GM23338 (cell line): Measurements from ENCODE around the gene AP4E1. TPM values are rescaled to one million over a fixed set of nuclear protein-coding genes. Genes with fewer than 3 reads are reported as not detected.

ENCODE experiments used
- ATAC-seq: fragments of 200-7000 bp; cut with Tn5 transposase; 3 replicates; pipeline ENCODE4 v1.9.1; 2020
- DNase-seq: peaks from one replicate; pipeline ENCODE4 v3.0.0-alpha.2; 2015; ENCODE audit warnings: low spot score
- H2AFZ ChIP-seq: fragments of 200-600 bp; sonication (generic); 2 replicates; pipeline ENCODE4 v1.8.0; 2016; ENCODE audit warnings: antibody characterized with exemption, mild to moderate bottlenecking, moderate library complexity
- H3F3A ChIP-seq: fragments of 200-600 bp; sonication (generic); replicated peaks from 2 replicates; pipeline ENCODE4 v1.8.0; 2017; ENCODE audit warnings: antibody characterized with exemption, mixed run types, low read depth
- H3K27ac ChIP-seq: fragments of 200-600 bp; sonication (generic); 2 replicates; pipeline ENCODE4 v1.6.1; 2016; ENCODE audit warnings: low read depth
- H3K27me3 ChIP-seq: fragments of 200-600 bp; sonication (generic); 2 replicates; pipeline ENCODE4 v1.8.0; 2016; ENCODE audit warnings: mild to moderate bottlenecking, mixed run types, moderate library complexity; ENCODE audit not compliant: insufficient read depth
- H3K36me3 ChIP-seq: fragments of 200-600 bp; sonication (generic); 2 replicates; pipeline ENCODE4 v1.8.0; 2016; ENCODE audit warnings: mild to moderate bottlenecking; ENCODE audit not compliant: insufficient read depth
- H3K4me1 ChIP-seq: fragments of 200-600 bp; sonication (generic); 2 replicates; pipeline ENCODE4 v1.8.0; 2016; ENCODE audit warnings: mild to moderate bottlenecking, moderate library complexity; ENCODE audit not compliant: insufficient read depth
- H3K4me2 ChIP-seq: fragments of 200-600 bp; sonication (generic); 2 replicates; pipeline ENCODE4 v1.7.1; 2017; ENCODE audit warnings: mixed run types
- H3K4me3 ChIP-seq: fragments of 200-600 bp; sonication (generic); 2 replicates; pipeline ENCODE4 v1.6.1; 2016; ENCODE audit warnings: mixed run types
- H3K79me2 ChIP-seq: fragments of 200-600 bp; sonication (generic); replicated peaks from 2 replicates; pipeline ENCODE4 v1.8.0; 2017; ENCODE audit warnings: mild to moderate bottlenecking; ENCODE audit not compliant: insufficient read depth
- H3K9me2 ChIP-seq: fragments of 200-600 bp; sonication (generic); 2 replicates; pipeline ENCODE4 v1.8.0; 2017; ENCODE audit not compliant: insufficient read depth
- H4K20me1 ChIP-seq: fragments of 200-600 bp; sonication (generic); replicated peaks from 2 replicates; pipeline ENCODE4 v1.8.0; 2017; ENCODE audit warnings: mild to moderate bottlenecking; ENCODE audit not compliant: insufficient read depth
- H3K27ac Mint-ChIP-seq: 2 replicates; pipeline ENCODE4 v1.8.0; 2020; ENCODE audit warnings: inconsistent platforms, mild to moderate bottlenecking, moderate library complexity, mixed read lengths
- H3K27me3 Mint-ChIP-seq: 3 replicates; pipeline ENCODE4 v1.8.0; 2022; ENCODE audit warnings: low read depth, mild to moderate bottlenecking, moderate library complexity, mixed read lengths, inconsistent platforms; ENCODE audit not compliant: insufficient read depth, poor library complexity
- H3K36me3 Mint-ChIP-seq: 3 replicates; pipeline ENCODE4 v1.8.0; 2021; ENCODE audit warnings: low read depth, mild to moderate bottlenecking, inconsistent platforms, moderate library complexity, mixed read lengths
- H3K4me1 Mint-ChIP-seq: 3 replicates; pipeline ENCODE4 v1.8.0; 2020; ENCODE audit warnings: mild to moderate bottlenecking, inconsistent platforms, mixed read lengths
- H3K4me3 Mint-ChIP-seq: 3 replicates; pipeline ENCODE4 v1.8.0; 2021; ENCODE audit warnings: moderate library complexity, mild to moderate bottlenecking, inconsistent platforms, mixed read lengths
- H3K9me3 Mint-ChIP-seq: 3 replicates; pipeline ENCODE4 v1.8.0; 2020; ENCODE audit warnings: moderate library complexity, mild to moderate bottlenecking, inconsistent platforms, mixed read lengths
- CREB1 ChIP-seq: fragments of 250-450 bp; sonication (Bioruptor Pico); IDR thresholded peaks from 2 replicates; pipeline ENCODE4 v1.5.0; 2020; ENCODE audit warnings: low read depth, mild to moderate bottlenecking, moderate library complexity
- EZH2 ChIP-seq: fragments of 200-600 bp; sonication (generic); IDR thresholded peaks from one replicate; pipeline ENCODE4 v1.8.0; 2017; ENCODE audit warnings: antibody characterized with exemption, mild to moderate bottlenecking, low read depth; ENCODE audit not compliant: unreplicated experiment
- EZH2phosphoT487 ChIP-seq: fragments of 200-600 bp; sonication (generic); IDR thresholded peaks from one replicate; pipeline ENCODE4 v1.8.1; 2018; ENCODE audit warnings: antibody characterized with exemption; ENCODE audit not compliant: unreplicated experiment
- JUNB ChIP-seq: IDR thresholded peaks from one replicate; pipeline ENCODE4 v1.6.1; 2016; ENCODE audit warnings: antibody characterized with exemption; ENCODE audit not compliant: unreplicated experiment
- NANOG ChIP-seq: IDR thresholded peaks from 2 replicates; pipeline ENCODE4 v1.6.1; 2016; ENCODE audit warnings: antibody characterized with exemption, borderline replicate concordance
- POLR2AphosphoS5 ChIP-seq: IDR thresholded peaks from 2 replicates; pipeline ENCODE4 v1.6.1; 2016; ENCODE audit warnings: antibody characterized with exemption, low read depth
- STAT1 ChIP-seq: IDR thresholded peaks from one replicate; pipeline ENCODE4 v1.6.1; 2016; ENCODE audit warnings: antibody characterized with exemption; ENCODE audit not compliant: unreplicated experiment
- ZNF114 ChIP-seq: fragments of 250-450 bp; sonication (Bioruptor Pico); IDR thresholded peaks from 2 replicates; pipeline ENCODE4 v1.5.0; 2020; ENCODE audit warnings: mild to moderate bottlenecking, moderate library complexity
- polyA plus RNA-seq: library from polyadenylated mRNA; unstranded; fragments of >200 nt; fragmentation: Nextera tagmentation; extraction: Ambion mirVana; gene quantifications from 2 replicates; pipeline ENCODE4 v1.2.1, GENCODE V29; 2016
- total RNA-seq: library from RNA; depleted of rRNA; stranded (reverse); fragments of >200 nt; shearing (Covaris generic); gene quantifications from 2 replicates; pipeline ENCODE4 v1.2.3, GENCODE V29; 2014
- TF ChIP-seq, protein P1 (sequence below): IDR thresholded peaks from one replicate; pipeline ENCODE4 v1.6.1; 2018; ENCODE audit warnings: antibody characterized with exemption; ENCODE audit not compliant: unreplicated experiment
- TF ChIP-seq, protein P2 (sequence below), 2 experiments: fragments of 200-600 bp in 1 of 2; sonication (generic) in 1 of 2; conservative IDR thresholded peaks; 2 replicates each; pipeline versions ENCODE4 v1.5.1 to v1.6.1; 2016 to 2017; ENCODE audit warnings: antibody characterized with exemption in 2 of 2, low read depth in 2 of 2, mild to moderate bottlenecking in 2 of 2, moderate library complexity in 1 of 2
- TF ChIP-seq, protein P3 (sequence below): IDR thresholded peaks from 2 replicates; pipeline ENCODE4 v1.6.1; 2016; ENCODE audit warnings: antibody characterized with exemption

AP4E1 gene
- total and polyA plus RNA-seq, 2 experiments from 2014 or later, result 4.4 to 15.4 TPM

DNA sequence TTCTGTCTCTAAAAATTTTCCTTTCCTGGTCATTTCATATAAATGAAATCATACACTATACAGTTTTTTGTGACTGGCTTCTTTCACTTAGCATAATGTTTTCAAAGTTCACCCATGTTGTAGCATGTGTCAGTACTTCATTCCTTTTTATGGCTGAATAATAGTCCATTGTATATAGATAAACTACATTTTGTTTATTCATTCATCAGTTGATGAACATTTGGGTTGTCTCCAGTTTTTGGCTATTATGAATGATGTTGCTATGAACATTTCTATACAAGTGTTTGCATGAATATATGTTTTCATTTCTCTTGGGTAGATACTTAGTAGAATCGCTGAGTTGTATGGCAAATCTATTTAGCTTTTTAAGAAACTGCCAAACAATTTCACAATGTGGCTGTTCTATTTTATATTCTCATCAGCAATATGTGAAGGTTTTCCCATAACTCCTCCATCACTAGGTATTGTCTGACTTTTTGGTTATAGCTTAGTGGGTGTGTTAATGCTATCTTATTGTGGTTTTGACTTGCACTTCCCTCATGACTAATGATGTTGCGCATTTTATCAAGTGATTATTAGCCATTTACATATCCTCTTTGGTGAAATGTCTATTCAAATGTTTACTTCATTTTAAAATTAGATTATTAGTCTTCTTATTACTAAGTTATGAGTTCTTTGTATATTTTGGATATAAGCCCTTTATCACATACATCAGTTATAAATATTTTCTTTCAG lies 21.7 kb upstream of the AP4E1 start:
- H3K36me3 Mint-ChIP-seq, result peaks cover 8% of the 10 kb centered on the region; the same call in 2 of the 3 replicates
- H3K4me3 ChIP-seq, result no peak overlapping the region
- no peak for DNase-seq
- H2AFZ ChIP-seq, result no peak overlapping the region
- no peaks in the 10 kb centered on the region for H3K9me2 ChIP-seq
- no peaks in the 10 kb centered on the region for H3F3A ChIP-seq
- H3K4me1 ChIP-seq, result no peaks in the 10 kb centered on the region
- H3K4me3 Mint-ChIP-seq, result no peak overlapping the region
- no peaks in the 10 kb centered on the region for H3K27me3 ChIP-seq
- H3K9me3 Mint-ChIP-seq, result peaks cover 13% of the 10 kb centered on the region; the same call in 2 of the 3 replicates
- no peak overlapping the region for H3K27ac ChIP-seq
- H3K4me2 ChIP-seq, result no peak overlapping the region
- ATAC-seq, result no peak
- H3K27ac Mint-ChIP-seq, result no peak overlapping the region
- no peaks in the 10 kb centered on the region for H3K36me3 ChIP-seq
- no peaks in the 10 kb centered on the region for H3K79me2 ChIP-seq
- H3K27me3 Mint-ChIP-seq, result peaks cover 3% of the 10 kb centered on the region
- TF ChIP-seq STAT1 (no peak), EZH2 (no peak), EZH2phosphoT487 (no peak)
- TF ChIP-seq, protein P1, sequence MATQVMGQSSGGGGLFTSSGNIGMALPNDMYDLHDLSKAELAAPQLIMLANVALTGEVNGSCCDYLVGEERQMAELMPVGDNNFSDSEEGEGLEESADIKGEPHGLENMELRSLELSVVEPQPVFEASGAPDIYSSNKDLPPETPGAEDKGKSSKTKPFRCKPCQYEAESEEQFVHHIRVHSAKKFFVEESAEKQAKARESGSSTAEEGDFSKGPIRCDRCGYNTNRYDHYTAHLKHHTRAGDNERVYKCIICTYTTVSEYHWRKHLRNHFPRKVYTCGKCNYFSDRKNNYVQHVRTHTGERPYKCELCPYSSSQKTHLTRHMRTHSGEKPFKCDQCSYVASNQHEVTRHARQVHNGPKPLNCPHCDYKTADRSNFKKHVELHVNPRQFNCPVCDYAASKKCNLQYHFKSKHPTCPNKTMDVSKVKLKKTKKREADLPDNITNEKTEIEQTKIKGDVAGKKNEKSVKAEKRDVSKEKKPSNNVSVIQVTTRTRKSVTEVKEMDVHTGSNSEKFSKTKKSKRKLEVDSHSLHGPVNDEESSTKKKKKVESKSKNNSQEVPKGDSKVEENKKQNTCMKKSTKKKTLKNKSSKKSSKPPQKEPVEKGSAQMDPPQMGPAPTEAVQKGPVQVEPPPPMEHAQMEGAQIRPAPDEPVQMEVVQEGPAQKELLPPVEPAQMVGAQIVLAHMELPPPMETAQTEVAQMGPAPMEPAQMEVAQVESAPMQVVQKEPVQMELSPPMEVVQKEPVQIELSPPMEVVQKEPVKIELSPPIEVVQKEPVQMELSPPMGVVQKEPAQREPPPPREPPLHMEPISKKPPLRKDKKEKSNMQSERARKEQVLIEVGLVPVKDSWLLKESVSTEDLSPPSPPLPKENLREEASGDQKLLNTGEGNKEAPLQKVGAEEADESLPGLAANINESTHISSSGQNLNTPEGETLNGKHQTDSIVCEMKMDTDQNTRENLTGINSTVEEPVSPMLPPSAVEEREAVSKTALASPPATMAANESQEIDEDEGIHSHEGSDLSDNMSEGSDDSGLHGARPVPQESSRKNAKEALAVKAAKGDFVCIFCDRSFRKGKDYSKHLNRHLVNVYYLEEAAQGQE, result no peak
- TF ChIP-seq, protein P2, sequence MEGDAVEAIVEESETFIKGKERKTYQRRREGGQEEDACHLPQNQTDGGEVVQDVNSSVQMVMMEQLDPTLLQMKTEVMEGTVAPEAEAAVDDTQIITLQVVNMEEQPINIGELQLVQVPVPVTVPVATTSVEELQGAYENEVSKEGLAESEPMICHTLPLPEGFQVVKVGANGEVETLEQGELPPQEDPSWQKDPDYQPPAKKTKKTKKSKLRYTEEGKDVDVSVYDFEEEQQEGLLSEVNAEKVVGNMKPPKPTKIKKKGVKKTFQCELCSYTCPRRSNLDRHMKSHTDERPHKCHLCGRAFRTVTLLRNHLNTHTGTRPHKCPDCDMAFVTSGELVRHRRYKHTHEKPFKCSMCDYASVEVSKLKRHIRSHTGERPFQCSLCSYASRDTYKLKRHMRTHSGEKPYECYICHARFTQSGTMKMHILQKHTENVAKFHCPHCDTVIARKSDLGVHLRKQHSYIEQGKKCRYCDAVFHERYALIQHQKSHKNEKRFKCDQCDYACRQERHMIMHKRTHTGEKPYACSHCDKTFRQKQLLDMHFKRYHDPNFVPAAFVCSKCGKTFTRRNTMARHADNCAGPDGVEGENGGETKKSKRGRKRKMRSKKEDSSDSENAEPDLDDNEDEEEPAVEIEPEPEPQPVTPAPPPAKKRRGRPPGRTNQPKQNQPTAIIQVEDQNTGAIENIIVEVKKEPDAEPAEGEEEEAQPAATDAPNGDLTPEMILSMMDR (conservative IDR thresholded peaks at IDR 0.05; ENCODE audit: low read depth in 2 of 2), result no peak
- H3K4me1 Mint-ChIP-seq, result peaks cover 2% of the 10 kb centered on the region; the same call in 1 of the 3 replicates
- H4K20me1 ChIP-seq, result no peaks in the 10 kb centered on the region

DNA sequence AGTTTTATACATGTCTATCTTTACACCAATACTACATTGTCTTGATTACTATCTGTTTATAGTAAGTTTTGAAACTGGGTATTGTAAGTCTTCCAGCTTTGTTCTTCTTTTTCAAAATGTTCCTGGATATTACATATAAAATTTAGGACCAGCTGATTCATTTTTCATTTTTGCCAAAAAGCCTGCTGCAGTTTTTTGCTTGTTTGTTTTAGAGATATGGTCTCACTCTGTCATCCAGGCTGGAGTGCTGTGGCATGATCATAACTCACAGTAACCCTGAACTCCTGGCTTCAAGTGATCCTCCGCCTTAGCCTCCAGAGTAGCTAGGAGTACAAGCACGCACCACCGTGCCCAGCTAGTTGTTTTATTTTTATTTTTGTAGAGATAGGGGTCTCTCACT lies 20.4 kb upstream of the AP4E1 start:
- Histone ChIP-seq H3K4me3 (no peak overlapping the region), H3K36me3 (0 out of 2 replicates have a peak, but pooled peaks cover 1% of the 10 kb centered on the region), H3K27me3 (no peaks in the 10 kb centered on the region), H2AFZ (no peak overlapping the region), H3F3A (no peaks in the 10 kb centered on the region), H3K27ac (no peak overlapping the region), H3K79me2 (no peaks in the 10 kb centered on the region), H3K4me2 (no peak overlapping the region), H3K4me1 (no peaks in the 10 kb centered on the region), H3K9me2 (no peaks in the 10 kb centered on the region), H4K20me1 (no peaks in the 10 kb centered on the region)
- Mint-ChIP-seq H3K9me3 (peaks cover 23% of the 10 kb centered on the region), H3K27me3 (peaks cover 3% of the 10 kb centered on the region), H3K4me1 (no peaks in the 10 kb centered on the region), H3K27ac (no peak overlapping the region), H3K4me3 (no peak overlapping the region), H3K36me3 (peaks cover 9% of the 10 kb centered on the region)
- no peak for DNase-seq
- ATAC-seq, result no peak
- no peak for TF ChIP-seq JUNB
- TF ChIP-seq, protein P3, sequence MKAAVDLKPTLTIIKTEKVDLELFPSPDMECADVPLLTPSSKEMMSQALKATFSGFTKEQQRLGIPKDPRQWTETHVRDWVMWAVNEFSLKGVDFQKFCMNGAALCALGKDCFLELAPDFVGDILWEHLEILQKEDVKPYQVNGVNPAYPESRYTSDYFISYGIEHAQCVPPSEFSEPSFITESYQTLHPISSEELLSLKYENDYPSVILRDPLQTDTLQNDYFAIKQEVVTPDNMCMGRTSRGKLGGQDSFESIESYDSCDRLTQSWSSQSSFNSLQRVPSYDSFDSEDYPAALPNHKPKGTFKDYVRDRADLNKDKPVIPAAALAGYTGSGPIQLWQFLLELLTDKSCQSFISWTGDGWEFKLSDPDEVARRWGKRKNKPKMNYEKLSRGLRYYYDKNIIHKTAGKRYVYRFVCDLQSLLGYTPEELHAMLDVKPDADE, result no peak
- TF ChIP-seq EZH2phosphoT487, result no peak
- no peak for TF ChIP-seq CREB1 (CRISPR knock-in tag)
- TF ChIP-seq, protein P1, result no peak
- TF ChIP-seq POLR2AphosphoS5, result no peak
- TF ChIP-seq, protein P2 (conservative IDR thresholded peaks at IDR 0.05; ENCODE audit: low read depth in 2 of 2), result no peak
- TF ChIP-seq ZNF114, result no peak
- no peak for TF ChIP-seq NANOG
